ENCODE measurements around the gene SALL3. TPM values are rescaled to one million over a fixed set of nuclear protein-coding genes. Genes with fewer than 3 reads are reported as not detected.

SALL3 gene
- total RNA-seq, 1 donor from 2014 or later = 2.1 TPM

DNA sequence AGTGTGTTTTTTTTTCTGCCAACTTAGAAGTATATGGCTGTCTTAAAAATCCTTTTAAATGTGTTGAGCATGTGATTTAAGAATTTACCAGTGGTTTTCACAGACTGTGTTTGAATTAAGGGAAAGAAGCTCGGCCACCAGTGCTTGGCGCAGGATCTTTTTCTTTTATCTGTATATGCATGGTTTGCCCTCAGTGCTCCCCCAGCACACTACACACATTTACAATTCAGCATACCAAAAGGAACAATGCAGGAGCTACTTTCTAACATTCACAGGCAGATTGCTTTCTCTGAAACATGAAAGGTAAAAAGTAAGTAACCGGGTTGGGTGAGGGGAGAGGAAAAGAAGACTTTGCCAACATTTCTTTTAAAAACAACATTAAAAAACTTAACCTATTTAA lies 3.9 kb downstream of the SALL3 start:
- Histone ChIP-seq H3K4me3 (ENCODE audit: low read depth, low read length) (no peak overlapping the region), H3K36me3 (ENCODE audit: control insufficient read depth, insufficient read depth, low read length) (no peaks in the 10 kb centered on the region), H3K27me3 (ENCODE audit: control insufficient read depth, insufficient read depth, low read length) (peaks cover 37% of the 10 kb centered on the region)
- TF ChIP-seq CTCF (IDR thresholded peaks at IDR 0.05; ENCODE audit: insufficient read depth, low read length, poor library complexity, severe bottlenecking) = no peak
- no peak for DNase-seq (ENCODE audit: low read depth)

GRCh38 chr18:78984941-78985784 lies 5.5 kb downstream of the SALL3 start:
- TF ChIP-seq CTCF (IDR thresholded peaks at IDR 0.05; ENCODE audit: insufficient read depth, low read length, poor library complexity, severe bottlenecking) = peak; percentile 34
- peak overlapping the region; percentile 6 for H3K4me3 ChIP-seq (ENCODE audit: low read depth, low read length)
- no peaks in the 10 kb centered on the region for H3K36me3 ChIP-seq (ENCODE audit: control insufficient read depth, insufficient read depth, low read length)
- peaks cover 32% of the 10 kb centered on the region for H3K27me3 ChIP-seq (ENCODE audit: control insufficient read depth, insufficient read depth, low read length)
- DNase-seq (ENCODE audit: low read depth) = no peak

DNA sequence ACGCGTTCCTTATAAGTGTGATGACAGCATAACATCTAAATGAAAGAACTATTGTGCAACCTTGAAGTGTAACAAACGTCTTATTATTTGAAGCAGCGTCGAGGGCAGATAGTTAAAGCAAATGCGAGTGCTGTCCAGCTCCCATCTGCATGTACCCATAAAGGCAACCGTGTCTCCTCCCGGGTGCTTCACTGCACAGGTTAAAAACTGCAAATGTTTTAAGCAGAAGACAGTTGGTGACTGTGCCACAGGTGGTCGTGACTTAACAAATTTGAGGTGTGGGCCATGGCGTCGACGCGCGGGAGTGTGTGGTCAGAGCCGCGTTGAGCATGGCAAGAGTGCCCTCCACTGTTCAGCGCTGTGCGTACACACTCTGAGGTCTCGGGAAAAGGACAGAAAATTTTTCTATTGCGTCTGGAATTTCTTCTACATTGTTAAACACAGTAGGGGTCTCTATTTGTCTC lies 6.4 kb downstream of the SALL3 start:
- H3K27me3 ChIP-seq (ENCODE audit: control insufficient read depth, insufficient read depth, low read length) = peaks cover 27% of the 10 kb centered on the region
- DNase-seq (ENCODE audit: low read depth) = no peak

GRCh38 chr18:78991446-78991845 lies 11.8 kb downstream of the SALL3 start:
- Histone ChIP-seq H3K36me3 (ENCODE audit: control insufficient read depth, insufficient read depth, low read length) (no peaks in the 10 kb centered on the region), H3K4me3 (ENCODE audit: low read depth, low read length) (no peak overlapping the region), H3K27me3 (ENCODE audit: control insufficient read depth, insufficient read depth, low read length) (no peaks in the 10 kb centered on the region)
- TF ChIP-seq CTCF (IDR thresholded peaks at IDR 0.05; ENCODE audit: insufficient read depth, low read length, poor library complexity, severe bottlenecking) = no peak
- no peak for DNase-seq (ENCODE audit: low read depth)

More for the DNA sequence above, 6.4 kb downstream of the SALL3 start:
- H3K36me3 ChIP-seq (ENCODE audit: control insufficient read depth, insufficient read depth, low read length) = no peaks in the 10 kb centered on the region
- H3K4me3 ChIP-seq (ENCODE audit: low read depth, low read length) = peak overlapping the region; percentile 6
- peak; percentile 59 for TF ChIP-seq CTCF (IDR thresholded peaks at IDR 0.05; ENCODE audit: insufficient read depth, low read length, poor library complexity, severe bottlenecking)

- Histone ChIP-seq H3K27me3 (ENCODE audit: control insufficient read depth, insufficient read depth, low read length) (no peaks in the 10 kb centered on the region), H3K4me3 (ENCODE audit: low read depth, low read length) (no peak overlapping the region), H3K36me3 (ENCODE audit: control insufficient read depth, insufficient read depth, low read length) (no peaks in the 10 kb centered on the region)
- no peak for TF ChIP-seq CTCF (IDR thresholded peaks at IDR 0.05; ENCODE audit: insufficient read depth, low read length, poor library complexity, severe bottlenecking)
- no peak for DNase-seq (ENCODE audit: low read depth)
Observed at GRCh38 chr18:78992041-78993011, 12.7 kb downstream of the SALL3 start.
